Measurements from ENCODE around the gene FOXO3. TPM values are rescaled to one million over a fixed set of nuclear protein-coding genes. Genes with fewer than 3 reads are reported as not detected.

Gene FOXO3
- total RNA-seq: 18.3 and 26.2 TPM in 2 replicates

DNA sequence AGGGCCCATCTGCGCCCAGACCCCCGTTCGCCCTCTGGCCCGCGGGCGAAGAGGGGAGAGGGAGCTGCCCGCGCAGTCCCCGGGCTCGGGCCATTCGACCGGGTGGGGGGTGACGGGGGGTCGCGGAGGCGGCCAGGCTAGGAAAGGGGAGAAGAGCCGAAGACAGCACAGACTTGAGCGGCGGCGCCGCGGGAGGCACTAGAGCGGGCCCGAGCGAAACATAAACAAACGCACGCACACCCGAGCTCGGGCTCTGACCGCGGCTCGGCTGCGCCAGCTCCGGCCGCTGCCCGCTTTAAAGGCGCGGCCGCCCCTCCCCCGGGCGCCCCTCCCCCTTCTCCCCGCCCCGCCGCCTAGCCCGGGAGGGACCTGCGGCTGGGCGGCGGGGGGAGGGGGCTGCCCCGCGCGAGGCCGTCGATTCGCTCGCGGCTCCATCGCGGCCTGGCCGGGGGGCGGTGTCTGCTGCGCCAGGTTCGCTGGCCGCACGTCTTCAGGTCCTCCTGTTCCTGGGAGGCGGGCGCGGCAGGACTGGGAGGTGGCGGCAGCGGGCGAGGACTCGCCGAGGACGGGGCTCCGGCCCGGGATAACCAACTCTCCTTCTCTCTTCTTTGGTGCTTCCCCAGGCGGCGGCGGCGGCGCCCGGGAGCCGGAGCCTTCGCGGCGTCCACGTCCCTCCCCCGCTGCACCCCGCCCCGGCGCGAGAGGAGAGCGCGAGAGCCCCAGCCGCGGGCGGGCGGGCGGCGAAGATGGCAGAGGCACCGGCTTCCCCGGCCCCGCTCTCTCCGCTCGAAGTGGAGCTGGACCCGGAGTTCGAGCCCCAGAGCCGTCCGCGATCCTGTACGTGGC lies at the start of gene FOXO3:
FOXO3 (plus strand) TSS at position 455 of the 846 bp plus-strand sequence; CDS start at position 747, 292 bp downstream.

